Brain microvascular endothelial cell (primary cell): ENCODE results near the gene NDUFB10.
A peak's percentile ranks its signal among the peaks of the same experiment; 100 is the strongest.

Experiments
- DNase-seq: peaks from one replicate; pipeline ENCODE4 v3.0.0-alpha.2; 2020
- H3K27ac ChIP-seq: fragments of 250-450 bp; sonication (Bioruptor Pico); 2 replicates; pipeline ENCODE4 v1.5.1; 2020; ENCODE audit warnings: mild to moderate bottlenecking, moderate library complexity
- H3K27me3 ChIP-seq: fragments of 250-450 bp; sonication (Bioruptor Pico); replicated peaks from 2 replicates; pipeline ENCODE4 v1.5.1; 2020; ENCODE audit warnings: mild to moderate bottlenecking
- H3K36me3 ChIP-seq: fragments of 250-450 bp; sonication (Bioruptor Pico); replicated peaks from 2 replicates; pipeline ENCODE4 v1.5.1; 2020; ENCODE audit warnings: mild to moderate bottlenecking
- H3K4me3 ChIP-seq: 2 replicates; pipeline ENCODE4 v1.5.1; 2011; ENCODE audit warnings: low read depth, mild to moderate bottlenecking, control low read depth, low read length, moderate library complexity
- CTCF ChIP-seq: IDR thresholded peaks from 2 replicates; pipeline ENCODE4 v1.5.1; 2011; ENCODE audit warnings: low read depth, mild to moderate bottlenecking, moderate library complexity, low read length, control low read depth, inconsistent platforms; ENCODE audit errors: missing control alignments
- in situ Hi-C: cut with HindIII; loops from 2 replicates; pipeline ENCODE4 v1.10.0; 2017; ENCODE audit warnings: low sequenced_read_pairs, low pct_ligation_motif_present

NDUFB10 gene

GRCh38 chr16:1922357-1922756, 37.0 kb upstream of the NDUFB10 start:
- DNase-seq = no peak
- no peaks in the 10 kb centered on the region for H3K36me3 ChIP-seq
- no peak overlapping the region for H3K4me3 ChIP-seq
- in situ Hi-C loops = no loop called here
- TF ChIP-seq CTCF = no peak
- H3K27ac ChIP-seq = no peak overlapping the region
- peaks cover 49% of the 10 kb centered on the region for H3K27me3 ChIP-seq

GRCh38 chr16:1923299-1924034, 35.9 kb upstream of the NDUFB10 start:
- DNase-seq = no peak
- TF ChIP-seq CTCF = peak; percentile 49
- H3K36me3 ChIP-seq = no peaks in the 10 kb centered on the region
- peaks cover 43% of the 10 kb centered on the region for H3K27me3 ChIP-seq
- H3K4me3 ChIP-seq = no peak overlapping the region
- no peak overlapping the region for H3K27ac ChIP-seq
- in situ Hi-C loops = no loop called here

- Histone ChIP-seq H3K27me3 (peaks cover 36% of the 10 kb centered on the region), H3K4me3 (no peak overlapping the region), H3K36me3 (no peaks in the 10 kb centered on the region), H3K27ac (no peak overlapping the region)
- in situ Hi-C loops = no loop called here
- no peak for DNase-seq
- no peak for TF ChIP-seq CTCF
These were observed 35.2 kb upstream of the NDUFB10 start for GRCh38 chr16:1924095-1924494.

- DNase-seq = no peak
- TF ChIP-seq CTCF = no peak
- in situ Hi-C loops = no loop called here
- Histone ChIP-seq H3K27ac (no peak overlapping the region), H3K36me3 (no peaks in the 10 kb centered on the region), H3K27me3 (peaks cover 20% of the 10 kb centered on the region), H3K4me3 (no peak overlapping the region)
These were observed 33.1 kb upstream of the NDUFB10 start for GRCh38 chr16:1926271-1926670.

- Histone ChIP-seq H3K36me3 (no peaks in the 10 kb centered on the region), H3K27ac (no peak overlapping the region), H3K27me3 (no peaks in the 10 kb centered on the region), H3K4me3 (peak overlapping the region; percentile 63)
- no peak for TF ChIP-seq CTCF
- in situ Hi-C loops = no loop called here
- DNase-seq = no peak
These were observed 30.2 kb upstream of the NDUFB10 start for GRCh38 chr16:1929105-1929504.
